HG03060 (cell line): Measurements from ENCODE around the gene ETV6.
"Not testable (repeated sequence)": the region's sequence is repeated elsewhere in the genome, so short reads cannot be mapped to it uniquely, and the experiment has no call there.

ENCODE experiments used
- ATAC-seq: cut with Tn5 transposase; IDR thresholded peaks from one replicate; pipeline ENCODE4 v1.9.1; 2021; ENCODE audit warnings: low read depth, moderate number of reproducible peaks; ENCODE audit not compliant: unreplicated experiment

Gene ETV6

DNA sequence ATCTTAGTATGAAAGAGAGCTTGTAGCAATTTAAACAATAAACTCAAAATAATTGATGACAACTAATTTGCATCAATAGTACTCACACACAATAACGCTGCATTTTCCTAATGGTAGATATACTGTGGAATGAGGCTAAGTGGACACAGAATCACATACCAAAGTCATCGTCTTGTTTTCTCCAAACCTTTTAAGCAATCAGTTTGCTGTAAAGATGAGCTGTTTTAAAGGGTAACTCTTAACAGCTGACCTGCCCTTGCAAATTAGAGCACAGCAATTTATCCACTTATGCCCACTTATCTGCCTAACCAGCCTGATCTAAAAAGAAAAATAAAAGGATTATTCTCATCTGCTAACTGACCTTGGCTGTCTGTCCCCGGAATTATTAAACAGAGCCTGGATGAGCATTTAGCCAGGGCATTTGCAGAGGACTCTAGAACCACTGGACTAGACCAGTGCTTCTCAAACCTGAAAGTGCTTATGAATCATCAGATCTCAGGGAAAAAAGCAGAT lies 247.0 kb downstream of the ETV6 start:
- no peak for ATAC-seq

DNA sequence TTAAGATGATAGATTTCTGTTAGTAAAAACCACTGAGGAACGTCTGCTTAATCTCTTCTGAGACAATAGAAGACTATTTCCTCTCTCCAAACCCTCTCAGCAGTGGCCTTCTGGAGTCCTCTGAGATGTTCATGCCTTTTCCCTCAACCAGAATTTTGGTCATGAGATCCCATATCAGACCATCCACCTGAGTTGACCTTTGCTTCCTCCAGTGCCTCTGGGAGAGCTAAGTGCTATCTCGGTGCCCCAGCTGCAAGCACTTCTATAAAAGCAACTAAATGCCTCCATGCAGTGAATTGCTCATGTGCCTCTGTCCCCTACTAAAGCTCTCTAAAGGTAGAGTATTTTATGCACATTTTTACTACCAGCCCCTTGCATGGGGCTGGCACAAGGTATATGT lies 248.4 kb downstream of the ETV6 start:
- no peak for ATAC-seq

DNA sequence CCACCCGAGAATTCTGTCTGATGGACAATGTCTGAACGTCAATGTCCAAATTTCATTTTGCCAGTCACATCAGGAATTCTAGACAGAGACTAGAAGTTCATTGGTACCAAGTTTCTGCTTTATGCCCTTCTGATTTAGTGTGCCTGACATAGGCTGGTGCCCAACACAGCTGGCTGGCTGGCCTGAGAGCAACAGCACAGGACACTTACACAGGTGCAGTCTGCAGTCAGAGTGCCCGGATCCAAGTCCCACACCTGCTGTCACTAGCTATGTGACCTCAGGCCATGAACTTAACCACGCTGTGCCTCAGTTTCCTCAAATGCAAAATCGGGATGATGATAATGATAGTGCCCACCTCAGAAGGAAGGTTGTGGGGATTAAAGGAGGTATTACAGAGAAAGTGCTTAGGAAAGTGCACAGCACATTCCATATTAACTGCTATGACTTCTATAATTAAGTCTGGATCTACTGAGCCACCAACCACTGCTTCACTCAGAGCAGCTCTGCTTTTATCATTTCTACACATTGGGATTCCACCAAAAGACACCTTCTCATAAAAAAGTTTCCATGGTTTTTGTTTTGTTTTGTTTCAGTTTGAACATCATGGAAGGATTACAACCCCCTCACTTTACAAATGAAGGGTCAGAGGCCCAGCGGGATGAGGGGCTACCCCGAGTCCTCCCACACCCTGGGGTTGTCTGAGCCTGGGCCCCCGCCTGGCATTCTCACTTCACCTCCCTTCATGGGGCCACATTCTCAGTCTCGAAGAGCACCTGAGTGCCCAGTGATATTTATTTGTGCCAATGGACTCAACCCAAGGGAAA lies 252.4 kb downstream of the ETV6 start:
- no peak for ATAC-seq

DNA sequence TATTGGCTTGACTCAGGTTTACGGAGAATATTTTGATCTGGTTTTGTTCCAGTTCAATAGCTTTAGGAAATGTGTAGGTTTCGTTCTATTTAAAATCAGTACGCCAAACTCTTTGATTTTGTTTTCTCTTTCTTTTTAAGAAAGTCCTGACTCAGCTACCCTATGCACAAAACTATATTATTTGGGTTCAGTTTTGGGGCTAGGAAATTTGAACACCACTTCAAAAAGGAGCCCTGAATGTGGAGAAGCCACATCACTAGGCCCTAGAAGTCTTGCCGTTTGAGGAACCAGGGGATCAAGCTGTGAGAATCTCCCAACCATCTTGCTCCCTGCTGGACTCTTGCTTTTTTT lies 253.0 kb downstream of the ETV6 start:
- ATAC-seq = no peak

DNA sequence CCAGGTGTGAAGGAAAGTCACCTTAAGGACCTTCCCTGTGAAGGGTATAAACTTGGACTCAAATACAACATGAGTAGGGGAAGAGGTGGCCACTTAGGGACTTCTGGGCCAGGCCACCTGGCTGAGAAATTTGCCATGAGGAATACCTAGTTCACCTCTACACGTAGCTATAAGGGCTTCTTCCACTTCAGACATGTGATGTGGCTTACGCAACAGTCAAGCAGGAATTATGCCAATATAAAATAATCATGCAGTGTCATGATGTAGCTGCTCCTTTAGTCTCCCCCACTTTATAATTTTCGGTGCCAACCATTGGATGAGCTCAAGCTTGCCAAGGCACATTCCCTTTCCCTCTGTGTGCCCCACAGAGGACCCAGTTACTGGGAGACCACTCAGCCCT lies 254.7 kb downstream of the ETV6 start:
- no peak for ATAC-seq

DNA sequence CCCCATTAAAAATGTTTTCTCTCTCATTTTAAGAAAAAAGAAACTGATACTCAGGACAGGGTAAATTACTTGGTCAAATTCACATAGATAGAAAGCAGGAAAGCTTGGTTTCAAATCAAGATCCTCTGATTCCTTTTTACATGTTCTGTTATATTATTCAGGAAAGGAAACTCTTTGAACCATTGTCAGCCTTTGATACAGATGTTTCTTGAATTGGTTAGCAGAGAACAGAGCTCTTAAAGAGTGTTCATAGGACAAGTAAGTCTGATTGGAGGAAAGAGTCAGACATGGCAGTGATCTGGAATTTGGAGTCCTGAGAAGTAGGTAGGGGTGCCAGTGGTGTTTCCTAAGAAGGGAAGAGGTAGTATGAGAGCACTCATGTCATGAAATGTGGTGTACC lies 256.1 kb downstream of the ETV6 start:
- ATAC-seq = no peak

DNA sequence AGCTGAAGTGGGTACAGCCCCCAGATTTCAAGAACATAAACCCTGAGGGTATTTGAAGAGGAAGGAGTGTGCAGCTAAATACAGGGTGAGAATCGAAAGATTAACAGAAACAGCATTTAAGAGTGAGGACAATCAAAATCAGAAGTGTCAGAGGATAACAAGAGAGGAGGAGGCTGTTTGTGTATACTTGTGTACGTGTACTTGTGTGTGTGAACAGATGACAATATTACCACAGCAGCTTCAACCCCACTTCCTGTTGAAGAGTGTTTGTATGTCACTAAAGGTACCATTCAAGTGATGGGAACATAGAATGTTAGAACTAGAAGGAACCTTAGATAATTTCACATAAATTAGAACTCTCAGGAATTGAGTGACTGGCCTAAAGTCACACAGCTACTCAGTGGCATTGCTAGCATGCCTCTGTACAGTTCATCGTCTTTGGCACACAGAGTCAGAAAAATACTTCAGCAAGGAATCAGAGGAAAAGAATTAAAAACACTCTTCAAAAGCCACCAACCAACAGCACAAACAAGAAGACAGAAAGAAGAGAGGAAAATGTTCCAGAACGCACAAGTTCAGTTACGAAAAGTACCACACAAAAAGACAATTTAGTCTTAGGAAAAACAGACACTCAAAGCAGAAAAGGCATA lies 256.9 kb downstream of the ETV6 start:
- no peak for ATAC-seq

DNA sequence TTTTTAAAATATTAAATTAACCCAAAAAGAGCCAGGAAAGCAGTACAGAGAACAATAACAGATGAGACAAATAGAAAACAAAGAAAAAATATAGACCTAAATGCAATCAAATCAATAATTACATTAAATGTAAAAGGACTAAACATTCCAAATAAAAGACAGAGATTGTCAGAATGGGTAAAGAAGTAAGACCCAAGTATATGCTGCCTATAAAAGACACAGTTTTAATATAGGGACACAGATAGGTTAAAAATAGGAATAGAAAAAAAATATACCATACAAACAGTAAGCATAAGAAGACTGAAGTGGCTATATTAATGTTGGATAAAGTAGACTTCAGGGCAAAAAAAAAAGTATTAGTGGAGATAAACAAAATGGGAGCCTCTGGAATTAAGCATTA lies 258.2 kb downstream of the ETV6 start:
- ATAC-seq = no peak

DNA sequence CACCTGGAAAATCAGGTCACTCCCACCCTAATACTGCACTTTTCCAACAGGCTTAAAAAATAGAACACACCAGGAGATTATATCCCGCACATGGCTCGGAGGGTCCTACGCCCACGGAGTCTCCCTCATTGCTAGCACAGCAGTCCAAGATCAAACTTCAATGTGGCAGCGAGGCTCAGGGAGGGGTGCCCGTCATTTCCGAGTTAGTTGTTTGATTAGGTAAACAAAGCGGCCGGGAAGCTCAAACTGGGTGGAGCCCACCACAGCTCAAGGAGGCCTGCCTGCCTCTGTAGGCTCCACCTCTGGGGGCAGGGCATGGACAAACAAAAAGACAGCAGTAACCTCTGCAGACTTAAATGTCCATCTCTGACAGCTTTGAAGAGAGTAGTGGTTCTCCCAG lies 259.9 kb downstream of the ETV6 start:
- ATAC-seq = not testable (repeated sequence)

DNA sequence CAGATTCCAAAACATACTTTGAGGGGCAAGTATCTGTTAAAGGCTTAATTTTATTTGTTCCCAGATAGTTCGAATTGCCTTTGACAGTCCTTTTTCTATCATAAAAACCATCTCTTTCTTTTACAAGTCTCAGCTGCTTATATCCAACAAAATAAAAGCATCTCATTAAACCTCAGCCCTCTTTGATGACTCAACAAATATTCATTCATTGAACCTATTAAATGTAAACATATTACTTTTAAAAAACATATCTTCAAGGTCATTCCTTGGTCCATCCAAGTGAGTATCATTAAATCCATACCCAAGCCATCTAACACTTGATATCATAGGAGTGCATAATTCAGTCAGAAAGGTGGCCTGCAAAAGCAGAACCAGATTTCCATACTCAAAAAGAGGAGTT lies 266.6 kb downstream of the ETV6 start:
- ATAC-seq = no peak

DNA sequence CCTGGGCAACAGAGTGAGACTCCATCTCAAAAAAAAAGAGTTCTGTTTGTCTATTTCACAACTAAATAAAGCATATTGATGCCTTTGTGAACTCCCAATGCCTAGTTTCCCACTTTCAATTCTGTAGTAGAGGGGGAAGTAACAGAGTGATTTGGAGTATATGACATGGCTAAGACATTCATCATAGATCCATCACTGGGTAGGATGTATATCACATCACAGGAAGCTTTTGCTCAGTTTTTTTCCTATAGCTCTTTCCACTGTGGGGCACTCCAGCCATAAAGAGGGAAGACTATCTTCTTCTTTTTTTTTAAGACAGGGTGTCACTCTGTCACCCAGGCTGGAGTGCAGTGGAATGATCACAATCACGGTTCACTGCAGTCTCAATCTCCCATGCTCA lies 267.3 kb downstream of the ETV6 start:
- no peak for ATAC-seq

DNA sequence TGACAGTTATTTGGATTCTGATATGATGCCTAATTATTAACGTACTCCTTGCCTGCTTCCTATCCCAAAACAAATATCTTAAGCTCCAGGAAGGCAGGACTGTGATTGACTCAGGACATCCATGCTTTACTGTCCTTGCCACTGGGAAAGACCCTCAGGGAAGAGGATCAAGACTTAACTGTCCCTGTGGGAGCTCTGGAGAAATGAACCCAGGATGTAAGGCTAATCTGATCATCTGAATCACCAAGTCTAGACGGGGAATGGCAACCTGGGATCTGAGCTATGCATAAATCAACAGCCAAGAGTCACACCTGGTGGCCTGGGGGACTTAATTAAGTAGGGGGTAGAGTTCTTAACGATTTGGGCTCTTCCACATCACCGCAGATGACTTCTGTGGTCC lies 268.0 kb downstream of the ETV6 start:
- no peak for ATAC-seq

DNA sequence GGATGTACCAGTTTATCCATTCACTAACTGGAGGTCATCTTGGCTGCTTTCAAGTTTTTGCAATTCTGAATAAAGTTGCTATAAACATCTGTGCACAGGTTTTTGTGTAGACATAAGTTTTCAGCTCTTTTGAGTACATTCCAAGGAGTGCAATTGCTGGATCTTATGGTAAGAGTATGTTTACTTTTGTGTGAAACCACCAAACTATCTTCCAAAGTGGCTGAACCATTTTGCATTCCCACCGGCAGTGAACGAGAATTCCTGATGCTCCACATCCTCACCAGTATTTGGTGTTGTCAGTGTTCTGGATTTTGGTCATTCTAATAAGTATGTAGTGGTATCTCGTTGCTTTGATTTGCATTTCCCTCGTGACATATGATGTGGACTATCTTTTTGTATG lies 270.8 kb downstream of the ETV6 start:
- no peak for ATAC-seq

DNA sequence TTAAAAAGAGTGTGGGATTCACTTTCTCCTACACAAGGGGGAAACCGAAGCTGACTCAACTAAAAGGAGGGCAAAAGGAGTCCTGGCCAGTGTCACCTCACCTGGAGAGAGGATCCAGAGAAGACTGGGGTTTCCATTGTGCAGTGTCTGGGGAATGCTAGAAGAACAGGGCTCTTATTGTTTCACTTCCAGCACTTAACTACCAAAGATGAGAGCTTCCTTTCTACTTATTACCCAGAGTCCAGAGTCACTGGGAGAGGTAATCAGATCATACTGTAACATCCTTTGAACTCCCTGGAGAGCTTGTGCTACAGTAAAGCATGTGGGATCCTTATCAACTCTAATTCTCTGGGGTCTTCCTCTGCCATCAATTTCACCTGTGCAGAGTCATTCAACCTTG lies 272.9 kb downstream of the ETV6 start:
- ATAC-seq = no peak

DNA sequence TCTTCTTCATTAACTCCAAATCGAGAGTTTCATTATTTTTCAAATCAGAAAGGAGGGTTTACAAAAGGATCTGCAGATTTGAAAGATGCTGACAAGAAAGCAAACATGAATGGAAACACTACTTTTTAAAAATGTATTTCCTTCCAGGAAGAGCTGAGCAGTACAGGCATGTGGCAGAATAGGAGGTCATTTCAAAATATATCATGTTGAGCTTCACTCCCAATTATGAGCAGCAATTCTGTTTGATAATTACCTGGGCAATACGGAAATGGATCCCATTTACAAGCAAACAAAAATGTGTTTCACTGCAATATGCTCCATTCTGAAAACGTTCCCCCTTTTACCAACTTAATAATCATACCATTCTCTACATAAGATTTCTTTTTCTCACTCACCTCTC lies 273.6 kb downstream of the ETV6 start:
- no peak for ATAC-seq

DNA sequence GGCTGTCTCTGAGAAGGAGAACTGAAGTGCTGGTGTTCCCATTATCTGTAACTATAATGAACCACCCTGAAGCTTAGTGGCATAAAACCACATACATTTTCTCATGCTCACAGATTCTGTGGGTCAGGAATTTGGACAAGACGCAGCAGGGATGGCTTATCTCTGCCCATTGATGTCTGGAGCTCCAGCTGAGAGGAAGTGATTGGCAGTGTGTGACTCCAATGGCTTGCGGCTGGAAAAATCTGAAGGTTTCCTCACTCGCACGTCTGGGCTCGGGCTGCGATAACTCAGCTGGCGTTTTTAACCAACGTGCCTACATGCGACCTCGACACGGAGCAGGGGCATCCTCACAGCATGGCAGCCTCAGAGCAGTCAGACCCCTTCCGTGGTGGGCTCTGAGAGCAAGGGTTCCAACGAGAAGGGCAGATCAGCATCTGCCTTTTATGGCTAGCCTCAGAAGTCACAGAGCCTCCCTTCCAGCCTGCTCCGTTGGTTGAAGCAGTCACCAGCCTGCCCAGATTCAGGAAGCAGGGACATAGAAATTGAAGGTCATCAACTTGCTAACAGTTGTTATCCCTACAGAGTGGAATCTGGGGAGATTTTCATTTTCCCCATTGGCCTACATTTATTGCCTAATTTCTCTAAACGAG lies 277.9 kb downstream of the ETV6 start:
- no peak for ATAC-seq

DNA sequence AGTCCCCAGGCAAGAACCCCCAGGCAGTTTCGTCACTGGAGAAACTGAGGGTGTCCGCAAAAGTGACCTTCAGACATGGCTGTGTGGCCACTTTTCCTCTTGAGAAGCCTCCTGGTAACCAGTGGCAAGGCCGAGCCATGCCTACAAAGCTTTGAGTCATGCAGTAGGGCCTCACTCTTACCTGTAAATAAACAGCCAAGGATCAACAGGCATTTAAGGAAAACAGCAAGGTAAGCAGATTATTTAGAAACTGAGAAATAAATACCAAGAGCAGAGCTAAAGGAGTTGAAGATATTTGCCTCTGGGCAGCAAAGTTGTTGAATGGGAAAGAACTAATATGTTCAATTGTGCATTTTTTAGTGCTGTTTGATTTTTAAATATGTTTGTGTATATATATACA lies 280.2 kb downstream of the ETV6 start:
- no peak for ATAC-seq

DNA sequence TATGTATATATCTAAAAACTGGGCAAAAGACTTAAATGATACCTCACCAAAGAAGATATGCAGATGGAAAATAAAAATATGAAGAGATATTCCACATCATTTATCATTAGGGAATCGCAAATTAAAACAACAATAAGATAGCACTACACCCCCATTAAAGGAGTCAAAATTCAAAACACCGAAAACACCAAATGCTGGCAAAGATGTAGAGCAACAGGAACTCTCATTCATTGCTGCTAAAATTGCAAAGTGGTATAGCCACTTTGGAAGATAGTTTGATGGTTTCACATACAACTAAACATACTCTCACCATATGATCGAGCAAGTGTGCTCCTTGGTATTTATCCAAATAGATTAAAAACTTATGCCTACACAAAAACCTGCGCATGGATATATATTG lies 289.7 kb downstream of the ETV6 start:
- ATAC-seq = no peak

DNA sequence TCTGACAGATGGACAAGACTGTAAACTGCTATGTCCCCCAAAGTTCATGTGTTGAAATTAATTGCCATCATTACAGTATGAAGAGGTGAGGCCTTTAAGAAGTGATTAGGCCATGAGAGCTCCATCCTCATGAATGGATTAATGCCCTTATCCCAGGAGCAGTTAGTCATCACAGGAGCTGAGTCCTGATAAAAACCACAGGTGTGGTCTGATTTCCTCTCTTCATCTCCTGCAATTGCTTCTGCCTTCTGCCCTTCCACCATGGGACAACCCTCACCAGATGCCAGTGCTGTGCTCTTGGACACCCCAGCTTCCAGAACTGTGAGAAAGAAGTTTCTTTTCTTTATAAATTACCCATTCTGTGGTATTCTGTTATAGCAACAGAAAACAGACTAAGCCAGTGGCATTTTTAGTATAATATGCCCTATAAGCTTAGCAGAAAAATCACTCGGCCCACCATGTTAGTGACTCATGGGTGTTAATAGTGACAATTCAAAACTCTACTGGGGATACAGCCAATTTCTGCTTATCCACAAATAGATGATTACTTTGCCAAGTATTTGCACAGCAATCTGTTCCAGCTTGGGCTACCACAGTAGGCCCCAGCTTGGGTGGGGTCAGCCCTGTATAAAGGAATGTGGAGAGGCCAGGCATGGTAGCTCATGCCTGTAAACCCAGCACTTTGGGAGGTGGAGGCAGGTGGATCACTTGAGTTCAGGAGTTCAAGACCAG lies 292.3 kb downstream of the ETV6 start:
- ATAC-seq = no peak

DNA sequence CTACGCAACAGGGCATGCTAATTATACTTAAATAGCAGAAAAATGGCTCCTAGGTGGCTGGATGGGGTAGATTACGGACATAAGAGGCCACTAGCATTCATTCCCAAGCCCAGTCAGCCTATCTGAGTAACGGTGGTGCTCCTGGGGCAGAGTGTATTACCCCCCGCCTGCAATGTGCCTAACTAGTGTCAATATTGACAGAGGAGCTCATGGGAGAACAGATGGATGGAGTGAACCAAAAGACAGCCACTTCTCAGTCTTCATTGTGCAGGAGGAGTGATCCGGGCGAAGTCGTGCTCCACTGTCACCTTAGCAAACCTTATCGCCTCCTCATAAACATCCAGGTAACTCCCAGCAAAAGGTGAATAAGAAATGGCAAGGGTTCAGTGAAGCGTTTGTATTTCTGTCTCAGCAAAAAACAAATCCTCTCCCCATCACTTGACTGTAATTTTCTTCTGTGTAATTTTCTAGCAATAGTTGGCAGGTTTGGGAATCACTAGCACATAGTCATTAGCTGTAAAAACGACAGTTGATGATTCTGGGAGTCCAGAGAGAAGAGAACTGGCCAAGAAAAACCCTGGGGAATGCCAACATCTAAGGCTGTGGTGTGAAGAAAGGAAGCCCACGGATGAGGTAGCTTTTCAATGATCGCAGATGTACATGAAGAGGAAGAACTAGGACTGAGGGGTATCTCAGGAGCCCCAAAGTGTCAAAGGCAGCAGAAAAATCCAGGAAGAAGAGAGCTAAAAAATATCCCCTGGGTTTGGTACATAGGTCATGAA lies 294.6 kb downstream of the ETV6 start:
- no peak for ATAC-seq
